ENCODE data around the gene SMIM43.

The SMIM43 gene

DNA sequence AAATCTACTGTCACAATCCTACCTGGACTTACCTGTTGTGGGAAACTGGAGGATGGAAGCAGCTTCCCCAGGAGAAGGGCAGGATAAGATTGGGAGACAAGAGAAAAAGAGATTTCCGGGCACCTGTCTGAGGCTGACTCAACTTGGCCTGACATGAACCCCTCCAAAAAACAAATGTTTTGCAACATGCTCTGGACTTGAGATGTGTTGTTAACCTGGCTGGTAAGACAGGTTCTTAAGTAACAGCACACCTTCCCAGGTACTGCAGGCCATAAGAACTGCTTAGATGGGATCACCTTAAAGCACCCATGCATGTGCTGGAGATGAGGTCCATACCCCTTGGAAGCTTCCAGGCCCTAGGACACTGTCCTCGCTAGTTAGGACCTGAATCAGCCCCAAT, 4.4 kb upstream of the SMIM43 start:
- Histone ChIP-seq H3K4me3 (ENCODE audit: severe bottlenecking) (no peak overlapping the region), H3K27me3 (ENCODE audit: insufficient read depth, poor library complexity, severe bottlenecking) (peaks cover 4% of the 10 kb centered on the region), H3K36me3 (ENCODE audit: low read depth) (no peaks in the 10 kb centered on the region), H3K27ac (ENCODE audit: poor library complexity, severe bottlenecking) (no peak overlapping the region), H3K4me1 (ENCODE audit: insufficient read depth, poor library complexity, severe bottlenecking) (no peaks in the 10 kb centered on the region), H3K9me3 (ENCODE audit: severe bottlenecking) (no peaks in the 10 kb centered on the region)
- no peak for DNase-seq (ENCODE audit: low spot score)
- no peak for ATAC-seq (ENCODE audit: low read depth)
- TF ChIP-seq CTCF (IDR thresholded peaks at IDR 0.05; ENCODE audit: poor library complexity, severe bottlenecking) = no peak

DNA sequence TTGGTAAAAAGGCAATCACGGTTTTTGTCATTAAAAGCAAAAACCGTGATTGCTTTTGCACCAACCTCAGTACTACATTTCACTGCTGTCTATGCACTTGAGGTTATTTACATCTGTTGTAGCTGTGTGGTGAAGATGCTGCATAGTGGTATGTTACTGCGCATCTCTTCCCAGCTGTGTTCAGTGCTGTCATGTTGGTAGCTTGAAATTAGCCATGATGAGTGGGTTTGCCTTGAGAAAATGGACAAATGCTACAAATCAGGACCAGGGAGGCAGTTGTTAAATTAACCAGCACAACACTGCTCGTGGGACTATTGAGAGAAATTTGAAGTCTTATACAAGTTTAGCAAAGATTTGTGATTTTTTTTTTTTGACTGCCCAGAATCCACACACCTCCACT, 2.2 kb upstream of the SMIM43 start:
- no peak for TF ChIP-seq CTCF (IDR thresholded peaks at IDR 0.05; ENCODE audit: poor library complexity, severe bottlenecking)

GRCh38 chr4:121765971-121766538, 1.1 kb upstream of the SMIM43 start:
- TF ChIP-seq CTCF (IDR thresholded peaks at IDR 0.05; ENCODE audit: poor library complexity, severe bottlenecking) = no peak
- no peak for DNase-seq (ENCODE audit: low spot score)
- ATAC-seq (ENCODE audit: low read depth) = no peak
- Histone ChIP-seq H3K36me3 (ENCODE audit: low read depth) (no peaks in the 10 kb centered on the region), H3K4me1 (ENCODE audit: insufficient read depth, poor library complexity, severe bottlenecking) (peaks cover 5% of the 10 kb centered on the region), H3K9me3 (ENCODE audit: severe bottlenecking) (no peaks in the 10 kb centered on the region), H3K4me3 (ENCODE audit: severe bottlenecking) (no peak overlapping the region), H3K27me3 (ENCODE audit: insufficient read depth, poor library complexity, severe bottlenecking) (peaks cover 4% of the 10 kb centered on the region), H3K27ac (ENCODE audit: poor library complexity, severe bottlenecking) (no peak overlapping the region)

More for the DNA sequence above, 2.2 kb upstream of the SMIM43 start:
- Histone ChIP-seq H3K27me3 (ENCODE audit: insufficient read depth, poor library complexity, severe bottlenecking) (peaks cover 4% of the 10 kb centered on the region), H3K4me1 (ENCODE audit: insufficient read depth, poor library complexity, severe bottlenecking) (no peaks in the 10 kb centered on the region), H3K4me3 (ENCODE audit: severe bottlenecking) (no peak overlapping the region), H3K27ac (ENCODE audit: poor library complexity, severe bottlenecking) (no peak overlapping the region), H3K36me3 (ENCODE audit: low read depth) (no peaks in the 10 kb centered on the region), H3K9me3 (ENCODE audit: severe bottlenecking) (no peaks in the 10 kb centered on the region)
- ATAC-seq (ENCODE audit: low read depth) = no peak
- DNase-seq (ENCODE audit: low spot score) = no peak

DNA sequence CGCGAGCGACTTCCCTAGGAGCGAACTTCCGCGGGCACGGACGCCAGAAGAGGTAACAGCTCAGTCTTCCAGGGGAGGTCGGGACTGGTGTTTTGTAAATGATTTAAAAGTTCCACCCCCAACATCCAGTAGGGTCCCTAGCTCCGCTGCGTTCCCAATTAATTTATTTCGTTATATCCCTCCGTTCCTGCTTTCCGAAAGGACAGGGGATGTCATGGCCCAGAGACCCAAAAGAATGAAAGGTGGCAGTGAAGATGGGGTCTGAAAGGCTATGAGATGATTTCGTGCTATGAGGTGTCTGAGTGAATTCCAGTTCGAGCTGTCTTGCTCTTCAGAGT, 373 bp upstream of the SMIM43 start:
- ATAC-seq (ENCODE audit: low read depth) (no peak; the same call in 2 of the 3 replicates), DNase-seq (ENCODE audit: low spot score) (no peak)
- Histone ChIP-seq H3K4me1 (ENCODE audit: insufficient read depth, poor library complexity, severe bottlenecking) (peaks cover 5% of the 10 kb centered on the region), H3K27ac (ENCODE audit: poor library complexity, severe bottlenecking) (no peak overlapping the region), H3K9me3 (ENCODE audit: severe bottlenecking) (no peaks in the 10 kb centered on the region), H3K36me3 (ENCODE audit: low read depth) (no peaks in the 10 kb centered on the region), H3K27me3 (ENCODE audit: insufficient read depth, poor library complexity, severe bottlenecking) (peaks cover 4% of the 10 kb centered on the region), H3K4me3 (ENCODE audit: severe bottlenecking) (peak overlapping the region; percentile 32)
- TF ChIP-seq CTCF (IDR thresholded peaks at IDR 0.05; ENCODE audit: poor library complexity, severe bottlenecking) = no peak

- TF ChIP-seq CTCF (IDR thresholded peaks at IDR 0.05; ENCODE audit: poor library complexity, severe bottlenecking) = no peak
- H3K36me3 ChIP-seq (ENCODE audit: low read depth) = no peaks in the 10 kb centered on the region
- DNase-seq (ENCODE audit: low spot score) (no peak), ATAC-seq (ENCODE audit: low read depth) (no peak)
- peak overlapping the region; percentile 32 for H3K4me3 ChIP-seq (ENCODE audit: severe bottlenecking)
- H3K27ac ChIP-seq (ENCODE audit: poor library complexity, severe bottlenecking) = no peak overlapping the region
- H3K4me1 ChIP-seq (ENCODE audit: insufficient read depth, poor library complexity, severe bottlenecking) = peaks cover 5% of the 10 kb centered on the region
- H3K9me3 ChIP-seq (ENCODE audit: severe bottlenecking) = no peaks in the 10 kb centered on the region
- peaks cover 4% of the 10 kb centered on the region for H3K27me3 ChIP-seq (ENCODE audit: insufficient read depth, poor library complexity, severe bottlenecking)
Observed at GRCh38 chr4:121764303-121764701, 662 bp downstream of the SMIM43 start.

Data from RWPE2 (cell line).